Mesothelial cell of epicardium (in vitro differentiated cells): Measurements from ENCODE around the gene ETF1. TPM values are rescaled to one million over a fixed set of nuclear protein-coding genes. Genes with fewer than 3 reads are reported as not detected.
A peak's percentile ranks its signal among the peaks of the same experiment; 100 is the strongest.

ENCODE experiments used
- DNase-seq, 2 experiments: peaks; one replicate each; pipeline ENCODE4 v3.0.0; 2021; ENCODE audit warnings: low spot score in 2 of 2; ENCODE audit not compliant: unreplicated experiment in 2 of 2
- H3K27ac Mint-ChIP-seq: 2 replicates; pipeline ENCODE4 v1.8.0; 2021; ENCODE audit warnings: mixed read lengths
- H3K27me3 Mint-ChIP-seq: 2 replicates; pipeline ENCODE4 v1.8.0; 2021; ENCODE audit warnings: low read depth, mixed read lengths
- H3K36me3 Mint-ChIP-seq: 2 replicates; pipeline ENCODE4 v1.8.0; 2021; ENCODE audit warnings: mixed read lengths
- H3K4me1 Mint-ChIP-seq: 2 replicates; pipeline ENCODE4 v1.8.0; 2021; ENCODE audit warnings: mixed read lengths
- H3K4me3 Mint-ChIP-seq: 2 replicates; pipeline ENCODE4 v1.8.0; 2021; ENCODE audit warnings: mild to moderate bottlenecking, moderate library complexity, mixed read lengths
- H3K9me3 Mint-ChIP-seq: 2 replicates; pipeline ENCODE4 v1.8.0; 2021; ENCODE audit warnings: mixed read lengths
- CTCF ChIP-seq: fragments of 200-600 bp; sonication (generic); IDR thresholded peaks from one replicate; pipeline ENCODE4 v1.5.0; 2021; ENCODE audit warnings: antibody characterized with exemption; ENCODE audit not compliant: unreplicated experiment
- total RNA-seq: library from RNA; stranded (reverse); gene quantifications from 3 replicates; pipeline ENCODE4 v1.2.1, GENCODE V29; 2021

Gene ETF1
- total RNA-seq, 1 donor from 2014 or later, result 77.7 TPM

GRCh38 chr5:138468133-138468965 is 74.7 kb downstream of the ETF1 start:
- TF ChIP-seq CTCF, result no peak
- Mint-ChIP-seq H3K4me3 (peak overlapping the region; percentile 79), H3K4me1 (peaks cover 27% of the 10 kb centered on the region), H3K27ac (peak overlapping the region; percentile 80), H3K27me3 (peaks cover 26% of the 10 kb centered on the region), H3K36me3 (peaks cover 22% of the 10 kb centered on the region), H3K9me3 (no peaks in the 10 kb centered on the region)
- no peak for DNase-seq

- Mint-ChIP-seq H3K27me3 (peaks cover 26% of the 10 kb centered on the region), H3K4me3 (peak overlapping the region; percentile 79), H3K9me3 (no peaks in the 10 kb centered on the region), H3K36me3 (peaks cover 22% of the 10 kb centered on the region), H3K27ac (peak overlapping the region; percentile 80), H3K4me1 (peaks cover 27% of the 10 kb centered on the region)
- TF ChIP-seq CTCF, result no peak
- no peak for DNase-seq
Observed at GRCh38 chr5:138467711-138468132, 75.3 kb downstream of the ETF1 start.

GRCh38 chr5:138466900-138467710 is 75.9 kb downstream of the ETF1 start:
- H3K4me3 Mint-ChIP-seq, result peak overlapping the region; percentile 79
- H3K9me3 Mint-ChIP-seq, result no peaks in the 10 kb centered on the region
- peaks cover 26% of the 10 kb centered on the region for H3K27me3 Mint-ChIP-seq
- H3K27ac Mint-ChIP-seq, result peak overlapping the region; percentile 80
- peaks cover 22% of the 10 kb centered on the region for H3K36me3 Mint-ChIP-seq
- no peak for DNase-seq
- H3K4me1 Mint-ChIP-seq, result peaks cover 22% of the 10 kb centered on the region
- no peak for TF ChIP-seq CTCF

- TF ChIP-seq CTCF, result no peak
- Mint-ChIP-seq H3K36me3 (peaks cover 22% of the 10 kb centered on the region), H3K9me3 (no peaks in the 10 kb centered on the region), H3K27me3 (peaks cover 26% of the 10 kb centered on the region), H3K27ac (peak overlapping the region; percentile 80), H3K4me3 (peak overlapping the region; percentile 79), H3K4me1 (peaks cover 20% of the 10 kb centered on the region)
- no peak for DNase-seq
Observed at GRCh38 chr5:138466125-138466899, 76.7 kb downstream of the ETF1 start.
